ENCODE measurements around the gene PLEKHG4. TPM values are rescaled to one million over a fixed set of nuclear protein-coding genes. Genes with fewer than 3 reads are reported as not detected.

The PLEKHG4 gene
- total and polyA plus RNA-seq, 9 of the 15 experiments (the other 6 are each of a cell fraction or from before 2014, with no cell fraction given): 3.7 to 36.8 (median 17.9) TPM

GRCh38 chr16:67241008-67241900, 38.1 kb upstream of the PLEKHG4 start (continued):
- no peak for TF ChIP-seq ZNF408 (CRISPR knock-in tag; IDR thresholded peaks at IDR 0.05; ENCODE audit: low read depth)
- no peak for TF ChIP-seq ZNF431 (CRISPR knock-in tag; IDR thresholded peaks at IDR 0.05)
- 0 out of 2 replicates have a peak, but pooled peaks have one; percentile 25 for TF ChIP-seq SIN3B (IDR thresholded peaks at IDR 0.05; ENCODE audit: low read depth)
- TF ChIP-seq RNF2 (IDR thresholded peaks at IDR 0.05): peak; percentile 48; the same call in 1 of the 2 replicates
- TF ChIP-seq ATF4 (CRISPR knock-in tag; IDR thresholded peaks at IDR 0.05): no peak
- TF ChIP-seq NBN (IDR thresholded peaks at IDR 0.05; ENCODE audit: low read depth): no peak; the same call in 1 of the 2 replicates
- TF ChIP-seq ZBTB7A (IDR thresholded peaks at IDR 0.05; ENCODE audit: borderline replicate concordance, control insufficient read depth, low read depth, low read length): 0 out of 2 replicates have a peak, but pooled peaks have one; percentile 61
- TF ChIP-seq CBX3 (IDR thresholded peaks at IDR 0.05; ENCODE audit: borderline replicate concordance in 1 of 2, low read length in 2 of 2): no peak
- TF ChIP-seq ATF7 (IDR thresholded peaks at IDR 0.05): no peak
- no peak for TF ChIP-seq ELK1 (CRISPR knock-in tag; IDR thresholded peaks at IDR 0.05)
- no peak for TF ChIP-seq NFIX (CRISPR knock-in tag; IDR thresholded peaks at IDR 0.05; ENCODE audit: low read depth)
- TF ChIP-seq CREB1 (IDR thresholded peaks at IDR 0.05): no peak
- TF ChIP-seq CREB1 (CRISPR knock-in tag; IDR thresholded peaks at IDR 0.05): no peak
- TF ChIP-seq JUN (IDR thresholded peaks at IDR 0.05; ENCODE audit: borderline replicate concordance, low read depth, low read length): 0 out of 2 replicates have a peak, but pooled peaks have one; percentile 49
- TF ChIP-seq JUN (CRISPR knock-in tag; IDR thresholded peaks at IDR 0.05; ENCODE audit: borderline replicate concordance): no peak
- peak; percentile 85 for TF ChIP-seq ZNF316 (IDR thresholded peaks at IDR 0.05)
- TF ChIP-seq ZNF75A (CRISPR knock-in tag; IDR thresholded peaks at IDR 0.05): no peak
- no peak for TF ChIP-seq CHD2 (IDR thresholded peaks at IDR 0.05; ENCODE audit: low read depth, low read length)
- no peak; the same call in 1 of the 2 replicates for TF ChIP-seq ZNF644 (tag; IDR thresholded peaks at IDR 0.05; ENCODE audit: low read depth)
- TF ChIP-seq ADNP (tag; IDR thresholded peaks at IDR 0.05): no peak
- peak in 1 of 2 experiments; percentile 64; a peak in 1 of 4 replicates for TF ChIP-seq RCOR1 (IDR thresholded peaks at IDR 0.05; ENCODE audit: borderline replicate concordance in 1 of 2, low read depth in 2 of 2, low read length in 2 of 2)
- TF ChIP-seq SP1 (CRISPR knock-in tag; IDR thresholded peaks at IDR 0.05): no peak
- 0 out of 2 replicates have a peak, but pooled peaks have one; percentile 15 for TF ChIP-seq CBFA2T3 (IDR thresholded peaks at IDR 0.05)
- TF ChIP-seq NELFE (IDR thresholded peaks at IDR 0.05; ENCODE audit: insufficient read depth, insufficient read length): no peak
- TF ChIP-seq KLF6 (CRISPR knock-in tag; IDR thresholded peaks at IDR 0.05; ENCODE audit: borderline replicate concordance): no peak
- TF ChIP-seq ZNF12 (CRISPR knock-in tag; IDR thresholded peaks at IDR 0.05): no peak
- no peak for TF ChIP-seq ESRRB (CRISPR knock-in tag; IDR thresholded peaks at IDR 0.05; ENCODE audit: borderline replicate concordance)
- peak; percentile 45; the same call in 1 of the 2 replicates for TF ChIP-seq ZNF589 (CRISPR knock-in tag; IDR thresholded peaks at IDR 0.05; ENCODE audit: low read depth)
- TF ChIP-seq CBX1 (IDR thresholded peaks at IDR 0.05; ENCODE audit: low read depth): no peak
- TF ChIP-seq MEF2D (tag; conservative IDR thresholded peaks at IDR 0.05; ENCODE audit: low read depth): no peak; the same call in 1 of the 2 replicates
